Bronchial epithelial cell (primary cell): ENCODE measurements around the gene ITGB4. TPM values are rescaled to one million over a fixed set of nuclear protein-coding genes. Genes with fewer than 3 reads are reported as not detected.
A peak's percentile ranks its signal among the peaks of the same experiment; 100 is the strongest.

ENCODE experiments used
- DNase-seq: peaks from one replicate; pipeline ENCODE4 v3.0.0-alpha.2; 2010; ENCODE audit warnings: low read depth
- FAIRE-seq: peaks from 2 replicates; lab custom pipeline; 2011; peaks lifted over from hg19 to GRCh38; lab: Jason Lieb, UNC
- H3K27me3 ChIP-seq: 2 replicates; pipeline ENCODE4 v1.5.1; 2011; ENCODE audit warnings: low read length; ENCODE audit not compliant: control insufficient read depth, insufficient read depth
- H3K36me3 ChIP-seq: 2 replicates; pipeline ENCODE4 v1.5.1; 2011; ENCODE audit warnings: low read length; ENCODE audit not compliant: control insufficient read depth, insufficient read depth
- H3K4me3 ChIP-seq: 2 replicates; pipeline ENCODE4 v1.5.1; 2011; ENCODE audit warnings: mild to moderate bottlenecking, low read depth, low read length, control low read depth
- total RNA-seq: library from RNA; depleted of rRNA; stranded (reverse); fragments of >200 nt; gene quantifications from 2 replicates; pipeline ENCODE4 v1.2.1, GENCODE V29; 2014
- TF ChIP-seq, protein P1 (sequence below): IDR thresholded peaks from 2 replicates; pipeline ENCODE4 v1.5.1; 2011; ENCODE audit warnings: mild to moderate bottlenecking, moderate library complexity, low read length, control low read depth, inconsistent platforms; ENCODE audit not compliant: insufficient read depth, severe bottlenecking

ITGB4 gene
- total RNA-seq, 1 donor from 2014 or later, result 565 TPM

DNA sequence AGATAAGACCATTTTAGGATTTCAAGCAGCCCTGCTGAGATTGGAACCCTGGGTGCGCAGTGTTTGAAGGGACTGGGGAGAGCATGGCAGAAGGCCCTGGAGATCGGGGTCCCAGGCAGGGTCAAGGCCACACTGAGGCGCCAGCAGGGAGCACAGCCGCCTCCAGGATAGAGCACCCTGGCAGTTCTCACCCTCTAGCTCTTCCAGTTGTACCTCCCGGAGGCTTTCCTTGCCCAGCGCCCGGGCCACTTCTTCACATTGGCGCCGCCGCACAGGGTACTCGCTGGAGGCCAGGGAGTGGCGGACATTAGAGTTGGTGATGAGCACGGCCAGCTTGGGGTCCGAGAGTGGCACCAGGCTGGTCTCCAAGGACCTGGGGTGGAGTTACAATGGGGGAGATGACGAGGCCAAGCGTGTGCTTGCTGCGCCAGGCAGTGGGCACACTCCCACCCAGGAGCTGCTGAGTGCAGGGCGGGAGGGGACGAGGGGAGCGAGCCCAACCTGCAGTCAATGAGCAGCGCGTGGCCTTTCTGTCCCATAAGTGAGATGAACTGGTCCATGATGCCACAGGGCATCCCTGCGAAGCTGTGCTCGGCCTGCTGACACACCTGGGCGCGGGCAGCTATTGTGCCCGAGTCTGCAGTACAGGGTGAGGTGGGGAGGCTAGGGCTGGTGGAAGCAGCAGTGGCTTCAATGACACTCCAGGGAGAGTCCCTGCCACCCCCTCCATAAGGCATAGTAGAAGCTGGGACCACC is 41.4 kb downstream of the ITGB4 start:
- peaks cover 8% of the 10 kb centered on the region for H3K36me3 ChIP-seq
- peak; percentile 41 for DNase-seq
- H3K27me3 ChIP-seq, result no peaks in the 10 kb centered on the region
- TF ChIP-seq, protein P1, sequence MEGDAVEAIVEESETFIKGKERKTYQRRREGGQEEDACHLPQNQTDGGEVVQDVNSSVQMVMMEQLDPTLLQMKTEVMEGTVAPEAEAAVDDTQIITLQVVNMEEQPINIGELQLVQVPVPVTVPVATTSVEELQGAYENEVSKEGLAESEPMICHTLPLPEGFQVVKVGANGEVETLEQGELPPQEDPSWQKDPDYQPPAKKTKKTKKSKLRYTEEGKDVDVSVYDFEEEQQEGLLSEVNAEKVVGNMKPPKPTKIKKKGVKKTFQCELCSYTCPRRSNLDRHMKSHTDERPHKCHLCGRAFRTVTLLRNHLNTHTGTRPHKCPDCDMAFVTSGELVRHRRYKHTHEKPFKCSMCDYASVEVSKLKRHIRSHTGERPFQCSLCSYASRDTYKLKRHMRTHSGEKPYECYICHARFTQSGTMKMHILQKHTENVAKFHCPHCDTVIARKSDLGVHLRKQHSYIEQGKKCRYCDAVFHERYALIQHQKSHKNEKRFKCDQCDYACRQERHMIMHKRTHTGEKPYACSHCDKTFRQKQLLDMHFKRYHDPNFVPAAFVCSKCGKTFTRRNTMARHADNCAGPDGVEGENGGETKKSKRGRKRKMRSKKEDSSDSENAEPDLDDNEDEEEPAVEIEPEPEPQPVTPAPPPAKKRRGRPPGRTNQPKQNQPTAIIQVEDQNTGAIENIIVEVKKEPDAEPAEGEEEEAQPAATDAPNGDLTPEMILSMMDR, result no peak
- no peak for FAIRE-seq
- no peak overlapping the region for H3K4me3 ChIP-seq

DNA sequence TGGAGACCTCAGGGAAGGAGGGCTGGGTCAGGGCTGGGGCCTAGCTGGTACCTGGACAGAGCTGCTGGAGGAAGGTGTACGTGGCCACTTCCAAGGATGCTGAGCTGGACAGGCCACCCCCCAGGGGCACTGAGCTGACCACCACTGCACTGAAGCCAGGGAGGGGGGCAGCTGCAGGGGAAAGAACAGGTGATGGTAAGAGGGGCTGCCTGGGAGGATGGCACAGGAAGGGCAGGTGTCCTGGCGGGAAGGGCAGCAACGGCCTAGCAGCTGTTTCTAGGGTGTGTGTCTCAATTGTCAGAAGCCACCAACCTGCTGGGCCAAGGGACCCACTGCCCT is 42.0 kb downstream of the ITGB4 start:
- Histone ChIP-seq H3K27me3 (no peaks in the 10 kb centered on the region), H3K4me3 (no peak overlapping the region), H3K36me3 (peaks cover 4% of the 10 kb centered on the region)
- DNase-seq (no peak), FAIRE-seq (no peak)
- TF ChIP-seq, protein P1, result no peak

DNA sequence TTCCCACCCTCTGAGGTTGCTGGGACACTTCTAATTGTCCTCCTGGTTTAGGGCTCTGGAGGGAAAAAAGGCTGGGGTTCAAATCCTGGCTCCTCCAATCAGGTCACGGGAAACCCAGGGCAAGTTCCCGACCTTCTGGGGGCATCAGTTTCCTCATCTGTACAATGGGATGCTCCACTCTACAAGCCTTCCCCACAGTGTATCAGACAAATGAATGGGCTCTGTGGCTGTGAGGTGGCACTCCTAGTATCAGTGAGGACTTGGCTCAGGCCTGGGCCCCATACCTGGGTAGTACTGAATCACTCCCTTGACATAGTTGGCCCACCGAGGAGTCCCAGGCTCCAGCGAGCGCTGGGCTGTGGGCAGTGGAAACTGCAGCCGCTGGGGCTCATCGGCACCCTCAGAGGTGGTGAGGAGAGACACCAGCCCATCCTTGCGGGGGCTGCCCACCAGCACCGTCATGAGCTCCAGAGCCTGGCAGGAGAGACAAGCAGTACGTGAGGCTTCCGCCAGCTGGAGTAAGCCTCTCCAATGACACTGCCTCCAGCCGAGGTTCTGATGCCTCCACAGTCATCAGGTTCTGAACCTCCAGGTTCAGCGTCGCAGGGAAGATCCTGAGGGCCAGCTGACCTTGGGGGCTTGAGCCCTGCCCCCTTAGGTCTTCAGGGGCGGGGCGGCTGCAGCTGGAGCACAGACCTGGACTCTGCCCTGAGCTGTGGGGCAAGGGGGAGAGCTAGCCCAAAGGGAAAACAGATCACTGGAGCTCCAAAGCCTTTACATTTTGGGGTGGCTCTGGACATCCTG is 42.6 kb downstream of the ITGB4 start:
- H3K27me3 ChIP-seq, result no peaks in the 10 kb centered on the region
- TF ChIP-seq, protein P1, result no peak
- H3K36me3 ChIP-seq, result peaks cover 3% of the 10 kb centered on the region
- DNase-seq (peak; percentile 48), FAIRE-seq (no peak)
- H3K4me3 ChIP-seq, result peak overlapping the region; percentile 56

DNA sequence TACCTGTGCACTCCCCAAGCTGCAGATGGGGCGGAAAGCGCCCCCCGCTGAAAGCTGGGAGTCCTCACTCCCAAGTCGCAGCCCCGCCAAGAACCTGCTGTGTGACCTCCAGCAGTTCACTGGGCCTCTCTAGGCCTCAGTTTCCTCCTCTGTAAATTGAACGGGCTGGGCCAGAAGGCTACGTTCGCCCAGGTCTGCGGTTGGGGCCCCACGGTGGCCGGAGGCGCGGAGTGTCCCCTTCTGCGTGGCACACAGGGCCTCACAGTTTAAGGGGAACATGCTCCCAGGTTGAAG is 43.1 kb downstream of the ITGB4 start:
- Histone ChIP-seq H3K36me3 (peaks cover 2% of the 10 kb centered on the region), H3K4me3 (peak overlapping the region; percentile 56), H3K27me3 (no peaks in the 10 kb centered on the region)
- no peak for FAIRE-seq
- no peak for DNase-seq
- TF ChIP-seq, protein P1, result no peak

DNA sequence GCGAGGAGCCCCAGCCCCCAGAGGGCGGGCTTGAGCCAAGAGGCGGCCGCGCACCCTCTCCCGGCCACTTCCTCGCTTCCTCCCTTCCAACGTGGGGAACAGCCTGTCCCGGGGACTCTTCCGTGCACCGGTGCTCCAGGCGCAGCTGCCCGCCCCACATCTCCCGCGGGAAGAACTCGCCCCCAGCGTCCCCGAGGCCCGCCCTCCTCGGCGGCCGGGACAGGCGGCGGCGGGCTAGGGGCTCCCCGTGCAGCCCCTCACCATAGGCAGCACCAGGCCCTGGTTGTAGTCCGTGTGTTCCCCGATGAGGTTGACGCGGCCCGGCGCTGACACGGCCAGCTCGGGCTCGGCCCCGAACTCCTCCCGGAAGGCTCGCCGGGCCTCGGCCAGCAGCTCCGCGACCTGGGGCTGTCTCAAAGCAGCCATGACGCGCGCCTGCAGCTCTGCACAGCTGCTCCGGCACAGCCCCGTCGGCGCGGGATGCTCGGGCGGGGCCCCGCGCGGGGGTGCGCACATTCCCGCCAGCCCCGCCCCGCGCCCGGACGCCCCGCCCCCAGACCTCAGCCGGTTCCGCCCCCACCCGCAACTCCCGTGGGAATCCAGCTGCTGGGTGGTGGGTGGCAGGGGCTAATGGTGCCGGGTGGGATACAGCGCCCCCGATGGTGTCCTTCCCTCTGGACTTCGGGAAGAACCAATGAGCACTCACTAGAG is 43.6 kb downstream of the ITGB4 start, which contains the start of gene GALK1:
Gene GALK1, minus strand, starts transcription at position 482 of the 711 bp plus-strand sequence. Its CDS starts 56 bp downstream, at position 426.
- TF ChIP-seq, protein P1, result peak; percentile 84
- peak; percentile 51 for DNase-seq
- peak within 1 kb of the TSS; percentile 56 for H3K4me3 ChIP-seq
- no peaks in the 10 kb centered on the region for H3K27me3 ChIP-seq
- FAIRE-seq, result no peak
- H3K36me3 ChIP-seq, result no peaks in the 10 kb centered on the region
